GM12874 (cell line): ENCODE data around the gene ESRRB.
A peak's percentile ranks its signal among the peaks of the same experiment; 100 is the strongest.

Experiments used
- CTCF ChIP-seq: IDR thresholded peaks from 2 replicates; pipeline ENCODE4 v1.5.1; 2011; ENCODE audit warnings: low read depth, mild to moderate bottlenecking, control low read depth, low read length, moderate library complexity; ENCODE audit not compliant: insufficient read depth

The ESRRB gene

GRCh38 chr14:76531821-76532318 lies 155.9 kb downstream of the ESRRB start:
- TF ChIP-seq CTCF = no peak

GRCh38 chr14:76537906-76538647 lies 162.1 kb downstream of the ESRRB start:
- no peak for TF ChIP-seq CTCF

- TF ChIP-seq CTCF = no peak
Observed at GRCh38 chr14:76538648-76539008, 162.7 kb downstream of the ESRRB start.

- no peak for TF ChIP-seq CTCF
Observed at GRCh38 chr14:76539130-76539529, 163.2 kb downstream of the ESRRB start.

- TF ChIP-seq CTCF = no peak
Observed at GRCh38 chr14:76541594-76542219, 165.8 kb downstream of the ESRRB start.

GRCh38 chr14:76546426-76547221 lies 170.7 kb downstream of the ESRRB start:
- peak; percentile 59 for TF ChIP-seq CTCF

GRCh38 chr14:76547831-76548230 lies 171.9 kb downstream of the ESRRB start:
- no peak for TF ChIP-seq CTCF
